HepG2 (cell line): ENCODE results near the gene PLA2G4F. TPM values are rescaled to one million over a fixed set of nuclear protein-coding genes. Genes with fewer than 3 reads are reported as not detected.

Source experiments
- ATAC-seq: fragments of 200-7000 bp; cut with Tn5 transposase; 3 replicates; pipeline ENCODE4 v1.9.1; 2020; ENCODE audit warnings: mild to moderate bottlenecking, moderate library complexity
- BruUV-seq: library from RNA; stranded (reverse); fragments of 400-500 nt; replicated peaks from 2 replicates; lab custom pipeline; 2021; lab: Mats Ljungman, UMichigan
- CTCF ChIA-PET: fragments of 300-600 bp; formaldehyde crosslinking; extraction: SDS; loops from one replicate; lab custom pipeline; 2021; ENCODE audit warnings: low total read pairs, inconsistent platforms, low intra/inter-chr PET ratio; lab: Yijun Ruan, JAX
- POLR2A ChIA-PET: fragments of 350-600 bp; sonication (Branson Sonifier 250); formaldehyde crosslinking; loops from one replicate; lab custom pipeline; 2020; ENCODE audit warnings: antibody characterized with exemption, inconsistent platforms; lab: Yijun Ruan, JAX
- DNase-seq: peaks from one replicate; pipeline ENCODE4 v3.0.0-alpha.2; 2015; ENCODE audit warnings: low spot score
- FAIRE-seq: peaks from 3 replicates; lab custom pipeline; 2011; peaks lifted over from hg19 to GRCh38; lab: Jason Lieb, UNC
- H2AFZ ChIP-seq: one replicate; pipeline ENCODE4 v1.6.1; 2011; ENCODE audit warnings: low read length, inconsistent platforms
- H3K27ac ChIP-seq: fragments of 300-600 bp; 3 replicates; pipeline ENCODE4 v1.8.0; 2011; ENCODE audit warnings: mixed run types, mild to moderate bottlenecking, mixed read lengths, low read length, inconsistent platforms; ENCODE audit not compliant: insufficient read depth; ENCODE audit errors: extremely low read length
- H3K27me3 ChIP-seq, 2 experiments: fragments of 200-600 bp in 1 of 2; 2 replicates in 1 of 2; 3 replicates in 1 of 2; pipeline versions ENCODE4 v1.6.0 to v1.8.0; 2011; ENCODE audit warnings: low read length in 2 of 2, mild to moderate bottlenecking in 2 of 2, moderate library complexity in 2 of 2, inconsistent platforms in 1 of 2; ENCODE audit not compliant: insufficient read depth in 2 of 2, control insufficient read depth in 1 of 2
- H3K36me3 ChIP-seq, 2 experiments: fragments of 200-600 bp in 1 of 2; replicated peaks in 1 of 2; 2 replicates in 1 of 2; 3 replicates in 1 of 2; pipeline versions ENCODE4 v1.5.1 to v1.8.0; 2011; ENCODE audit warnings: low read length in 2 of 2, inconsistent platforms in 1 of 2; ENCODE audit not compliant: insufficient read depth in 2 of 2, control insufficient read depth in 1 of 2
- H3K4me1 ChIP-seq: 2 replicates; pipeline ENCODE4 v1.5.1; 2012; ENCODE audit warnings: low read length, inconsistent platforms; ENCODE audit not compliant: insufficient read depth
- H3K4me2 ChIP-seq: 2 replicates; pipeline ENCODE4 v1.6.0; 2011; ENCODE audit warnings: low read depth, low read length, inconsistent platforms
- H3K4me3 ChIP-seq, 3 experiments: fragments of 200-600 bp in 1 of 3; sonication (generic), shearing (Covaris generic) in 1 of 3; replicated peaks in 1 of 3; 2 replicates each; pipeline ENCODE4 v1.5.1; 2011 to 2016; ENCODE audit warnings: low read length in 3 of 3, inconsistent platforms in 2 of 3, low read depth in 2 of 3, mild to moderate bottlenecking in 2 of 3, control low read depth in 1 of 3, mixed read lengths in 1 of 3; ENCODE audit not compliant: insufficient read depth in 1 of 3
- H3K79me2 ChIP-seq: one replicate; pipeline ENCODE4 v1.6.1; 2011; ENCODE audit warnings: low read length, inconsistent platforms; ENCODE audit not compliant: insufficient read depth
- H3K9ac ChIP-seq: 2 replicates; pipeline ENCODE4 v1.6.0; 2011; ENCODE audit warnings: mild to moderate bottlenecking, low read depth, low read length, inconsistent platforms; ENCODE audit not compliant: insufficient read depth
- H3K9me3 ChIP-seq: 2 replicates; pipeline ENCODE4 v1.5.1; 2012; ENCODE audit warnings: mild to moderate bottlenecking, low read length
- H4K20me1 ChIP-seq: 2 replicates; pipeline ENCODE4 v1.6.0; 2011; ENCODE audit warnings: inconsistent platforms, mild to moderate bottlenecking, low read length, moderate library complexity; ENCODE audit not compliant: insufficient read depth
- ARID2 ChIP-seq: sonication (generic); formaldehyde crosslinking; IDR thresholded peaks from 2 replicates; pipeline ENCODE4 v1.8.1; 2022; ENCODE audit warnings: mild to moderate bottlenecking, missing genetic modification reagents, borderline replicate concordance
- ATF1 ChIP-seq: IDR thresholded peaks from 2 replicates; pipeline ENCODE4 v1.6.1; 2016; ENCODE audit warnings: mild to moderate bottlenecking, control low read depth
- FOXA3 ChIP-seq: IDR thresholded peaks from 2 replicates; pipeline ENCODE4 v1.6.1; 2016; ENCODE audit warnings: missing genetic modification reagents, missing compliant biosample characterization
- GATAD1 ChIP-seq: IDR thresholded peaks from 2 replicates; pipeline ENCODE4 v1.6.1; 2016; ENCODE audit warnings: missing genetic modification reagents, missing compliant biosample characterization
- HOXA3 ChIP-seq: sonication (generic); formaldehyde crosslinking; IDR thresholded peaks from 2 replicates; pipeline ENCODE4 v1.5.0; 2020; ENCODE audit warnings: missing genetic modification reagents
- KDM1A ChIP-seq: IDR thresholded peaks from 2 replicates; pipeline ENCODE4 v1.6.1; 2016; ENCODE audit warnings: missing compliant biosample characterization
- KLF9 ChIP-seq: IDR thresholded peaks from 2 replicates; pipeline ENCODE4 v1.6.1; 2016; ENCODE audit warnings: low read depth
- MXI1 ChIP-seq: IDR thresholded peaks from 3 replicates; pipeline ENCODE4 v1.6.1; 2012; ENCODE audit warnings: low read depth, low read length, inconsistent platforms, borderline replicate concordance
- TGIF2 ChIP-seq: IDR thresholded peaks from 2 replicates; pipeline ENCODE4 v1.6.1; 2016; ENCODE audit warnings: control low read depth, missing compliant biosample characterization
- U2AF1 ChIP-seq: fragments of 200-400 bp; formaldehyde crosslinking; optimal IDR thresholded peaks from 2 replicates; pipeline ENCODE3; 2017; ENCODE audit warnings: mild to moderate bottlenecking, low read depth, low read length
- ZMYM4 ChIP-seq: sonication (generic); formaldehyde crosslinking; IDR thresholded peaks from 2 replicates; pipeline ENCODE4 v1.8.1; 2023; ENCODE audit warnings: mild to moderate bottlenecking, missing genetic modification reagents
- ZNF264 ChIP-seq: sonication (generic); formaldehyde crosslinking; IDR thresholded peaks from 2 replicates; pipeline ENCODE4 v1.4.0; 2020; ENCODE audit warnings: missing genetic modification reagents
- ZNF317 ChIP-seq: sonication (generic); formaldehyde crosslinking; IDR thresholded peaks from 2 replicates; pipeline ENCODE4 v1.5.0; 2020; ENCODE audit warnings: mild to moderate bottlenecking, missing genetic modification reagents
- ZNF530 ChIP-seq: sonication (generic); formaldehyde crosslinking; IDR thresholded peaks from 2 replicates; pipeline ENCODE4 v1.5.0; 2020; ENCODE audit warnings: low read depth, mild to moderate bottlenecking, missing genetic modification reagents
- ZNF614 ChIP-seq: IDR thresholded peaks from 2 replicates; pipeline ENCODE4 v1.6.1; 2018; ENCODE audit warnings: missing biosample characterization, missing genetic modification reagents, inconsistent platforms, borderline replicate concordance
- WGBS: methylation state at CpG from one replicate; pipeline ENCODE4 v1.1.6; 2017; ENCODE audit warnings: low lambda C conversion rate; 5-methylcytosine and 5-hydroxymethylcytosine counted together
- in situ Hi-C: cut with HindIII; loops from 2 replicates; pipeline ENCODE4 v1.10.0; 2017; ENCODE audit warnings: low pct_unique_long_range_greater_than_20kb; ENCODE audit not compliant: extremely low pct_ligation_motif_present
- intact Hi-C: fragments of 100-400 bp; cut with micrococcal nuclease; formaldehyde crosslinking; loops from one replicate; pipeline ENCODE4 v1.10.0; 2022; ENCODE audit not compliant: unreplicated experiment
- polyA plus RNA-seq, 8 experiments: library from polyadenylated mRNA; depleted of rRNA in 3 of 8; stranded (reverse) in 7 of 8; unstranded in 1 of 8; fragments of >200 nt; fragmentation: Illumina TruSeq in 4 of 8; extraction: Trizol in 4 of 8; gene quantifications; 2 replicates each; pipeline versions ENCODE4 v1.2.1 to v1.2.3, GENCODE V29; 2011 to 2016; ENCODE audit warnings: low read depth in 4 of 8, missing spikeins in 1 of 8, mixed read lengths in 1 of 8; ENCODE audit not compliant: insufficient read depth in 1 of 8
- total RNA-seq, 5 experiments: library from RNA; depleted of rRNA; stranded (reverse); fragments of >200 nt; fragmentation: Illumina TruSeq; extraction: Trizol; gene quantifications; 2 replicates each; pipeline ENCODE4 v1.2.3, GENCODE V29; 2016; ENCODE audit warnings: low read depth in 1 of 5
- TF ChIP-seq, protein P1 (sequence below), 2 experiments: sonication (generic) in 1 of 2; formaldehyde crosslinking in 1 of 2; IDR thresholded peaks; 2 replicates each; pipeline versions ENCODE4 v1.4.0 to v1.6.1; 2018 to 2020; ENCODE audit warnings: missing genetic modification reagents in 2 of 2, borderline replicate concordance in 1 of 2, low read depth in 1 of 2, mild to moderate bottlenecking in 1 of 2, missing biosample characterization in 1 of 2
- TF ChIP-seq, protein P2 (sequence below): sonication (generic); formaldehyde crosslinking; IDR thresholded peaks from 2 replicates; pipeline ENCODE4 v1.5.1; 2020; ENCODE audit warnings: mild to moderate bottlenecking, moderate library complexity, missing genetic modification reagents
- TF ChIP-seq, protein P3 (sequence below): sonication (generic); formaldehyde crosslinking; IDR thresholded peaks from 2 replicates; pipeline ENCODE4 v1.8.1; 2023; ENCODE audit warnings: mild to moderate bottlenecking, moderate library complexity, missing genetic modification reagents
- TF ChIP-seq, protein P4 (sequence below): sonication (generic); formaldehyde crosslinking; IDR thresholded peaks from 2 replicates; pipeline ENCODE4 v1.9.0; 2022; ENCODE audit warnings: low read depth, missing genetic modification reagents

PLA2G4F gene
- total and polyA plus RNA-seq, 2 of the 13 experiments (the other 11 are each of a cell fraction or from before 2014, with no cell fraction given): 0.07 TPM; not detected in 1

DNA sequence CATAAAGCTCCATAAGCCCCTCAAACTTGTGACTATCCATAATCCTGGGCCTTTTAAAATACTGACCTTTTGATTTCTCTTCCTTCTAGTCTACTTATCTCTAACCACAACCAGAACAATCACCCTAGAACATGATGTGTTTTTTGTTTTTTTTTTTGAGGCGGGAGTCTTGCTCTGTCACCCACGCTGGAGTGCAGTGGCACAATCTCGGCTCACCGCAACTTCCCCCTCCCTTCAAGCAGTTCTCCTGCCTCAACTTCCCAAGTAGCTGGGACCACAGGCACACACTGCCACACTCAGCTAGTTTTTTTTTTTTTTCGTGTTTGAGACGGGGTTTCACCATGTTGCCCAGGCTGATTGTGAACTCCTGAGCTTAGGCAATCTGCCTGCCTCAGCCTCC is 26.5 kb upstream of the PLA2G4F start (continued):
- TF ChIP-seq, protein P1, sequence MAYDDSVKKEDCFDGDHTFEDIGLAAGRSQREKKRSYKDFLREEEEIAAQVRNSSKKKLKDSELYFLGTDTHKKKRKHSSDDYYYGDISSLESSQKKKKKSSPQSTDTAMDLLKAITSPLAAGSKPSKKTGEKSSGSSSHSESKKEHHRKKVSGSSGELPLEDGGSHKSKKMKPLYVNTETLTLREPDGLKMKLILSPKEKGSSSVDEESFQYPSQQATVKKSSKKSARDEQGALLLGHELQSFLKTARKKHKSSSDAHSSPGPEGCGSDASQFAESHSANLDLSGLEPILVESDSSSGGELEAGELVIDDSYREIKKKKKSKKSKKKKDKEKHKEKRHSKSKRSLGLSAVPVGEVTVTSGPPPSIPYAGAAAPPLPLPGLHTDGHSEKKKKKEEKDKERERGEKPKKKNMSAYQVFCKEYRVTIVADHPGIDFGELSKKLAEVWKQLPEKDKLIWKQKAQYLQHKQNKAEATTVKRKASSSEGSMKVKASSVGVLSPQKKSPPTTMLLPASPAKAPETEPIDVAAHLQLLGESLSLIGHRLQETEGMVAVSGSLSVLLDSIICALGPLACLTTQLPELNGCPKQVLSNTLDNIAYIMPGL (CRISPR knock-in tag; IDR thresholded peaks at IDR 0.05; ENCODE audit: borderline replicate concordance in 1 of 2, low read depth in 1 of 2): no peak
- no peak for TF ChIP-seq ATF1 (CRISPR knock-in tag)
- TF ChIP-seq ZMYM4: no peak

DNA sequence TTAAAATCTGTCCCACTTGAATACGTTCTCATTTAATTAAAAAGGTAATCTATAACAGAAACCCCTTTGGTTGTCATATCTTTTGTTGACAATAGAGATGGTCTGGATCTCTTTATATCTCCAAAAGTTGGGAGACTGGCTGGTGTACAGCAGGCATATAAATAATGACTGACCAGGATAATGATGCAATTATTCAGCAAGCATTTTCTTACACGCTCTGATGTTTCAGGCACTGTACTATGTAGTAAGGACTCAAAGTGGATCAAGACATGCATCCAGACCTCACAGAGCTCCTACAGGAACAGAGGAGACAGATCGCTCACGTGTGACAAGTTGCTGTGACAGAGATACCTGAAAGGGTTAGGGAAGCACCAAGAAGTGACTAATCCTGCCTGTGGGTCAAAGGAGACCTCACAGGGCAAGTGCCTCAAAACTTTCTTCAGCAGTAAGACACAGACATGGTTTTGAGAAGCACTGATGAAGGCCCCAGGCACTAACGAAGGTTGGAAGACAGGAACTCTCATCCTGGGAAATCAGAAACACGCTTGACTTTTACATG is 26.0 kb upstream of the PLA2G4F start:
- WGBS: 94% methylated on average over 6 of the region's 6 CpGs
- Histone ChIP-seq H3K79me2 (no peaks in the 10 kb centered on the region), H3K27me3 (no peaks in the 10 kb centered on the region), H3K27ac (no peak overlapping the region), H3K4me3 (no peak overlapping the region), H3K9ac (no peak overlapping the region), H3K9me3 (no peaks in the 10 kb centered on the region), H2AFZ (no peak overlapping the region), H3K4me1 (peaks cover 22% of the 10 kb centered on the region), H4K20me1 (no peaks in the 10 kb centered on the region), H3K36me3 (peaks cover 16 to 55% of the 10 kb centered on the region in 2 experiments), H3K4me2 (no peak overlapping the region)
- ATAC-seq (no peak), FAIRE-seq (no peak), DNase-seq (no peak)
- in situ Hi-C loops (no loop called here), intact Hi-C loops (no loop called here)
- no TSS peak for BruUV-seq
- POLR2A ChIA-PET: no interaction called here
- CTCF ChIA-PET: no interaction called here
- TF ChIP-seq ZNF530 (CRISPR knock-in tag) (no peak), ZNF317 (CRISPR knock-in tag) (no peak), GATAD1 (CRISPR knock-in tag) (no peak), MXI1 (no peak), U2AF1 (no peak), TGIF2 (CRISPR knock-in tag) (no peak), FOXA3 (CRISPR knock-in tag) (no peak), ARID2 (no peak), HOXA3 (CRISPR knock-in tag) (no peak), ZNF264 (no peak), KDM1A (no peak), ZNF614 (no peak), KLF9 (CRISPR knock-in tag) (no peak)
- TF ChIP-seq, protein P2, sequence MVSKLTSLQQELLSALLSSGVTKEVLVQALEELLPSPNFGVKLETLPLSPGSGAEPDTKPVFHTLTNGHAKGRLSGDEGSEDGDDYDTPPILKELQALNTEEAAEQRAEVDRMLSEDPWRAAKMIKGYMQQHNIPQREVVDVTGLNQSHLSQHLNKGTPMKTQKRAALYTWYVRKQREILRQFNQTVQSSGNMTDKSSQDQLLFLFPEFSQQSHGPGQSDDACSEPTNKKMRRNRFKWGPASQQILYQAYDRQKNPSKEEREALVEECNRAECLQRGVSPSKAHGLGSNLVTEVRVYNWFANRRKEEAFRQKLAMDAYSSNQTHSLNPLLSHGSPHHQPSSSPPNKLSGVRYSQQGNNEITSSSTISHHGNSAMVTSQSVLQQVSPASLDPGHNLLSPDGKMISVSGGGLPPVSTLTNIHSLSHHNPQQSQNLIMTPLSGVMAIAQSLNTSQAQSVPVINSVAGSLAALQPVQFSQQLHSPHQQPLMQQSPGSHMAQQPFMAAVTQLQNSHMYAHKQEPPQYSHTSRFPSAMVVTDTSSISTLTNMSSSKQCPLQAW (CRISPR knock-in tag): no peak
- TF ChIP-seq, protein P3, sequence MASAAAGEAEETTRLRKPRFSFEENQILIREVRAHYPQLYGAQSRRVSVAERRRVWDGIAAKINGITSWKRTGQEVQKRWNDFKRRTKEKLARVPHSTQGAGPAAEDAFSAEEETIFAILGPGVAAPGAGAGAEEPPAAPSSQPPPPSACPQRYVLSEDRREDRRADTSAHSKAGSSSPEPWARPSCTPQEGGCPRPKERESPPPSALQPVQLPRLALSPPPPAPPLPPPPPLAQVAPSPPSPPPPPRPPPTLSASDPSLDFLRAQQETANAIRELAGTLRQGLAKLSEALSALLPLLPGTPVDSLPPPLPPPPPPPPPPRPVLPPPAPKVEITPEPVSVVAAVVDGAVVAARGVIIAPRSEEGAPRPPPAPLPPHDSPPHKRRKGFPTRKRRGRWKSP (CRISPR knock-in tag): no peak
- TF ChIP-seq, protein P4, sequence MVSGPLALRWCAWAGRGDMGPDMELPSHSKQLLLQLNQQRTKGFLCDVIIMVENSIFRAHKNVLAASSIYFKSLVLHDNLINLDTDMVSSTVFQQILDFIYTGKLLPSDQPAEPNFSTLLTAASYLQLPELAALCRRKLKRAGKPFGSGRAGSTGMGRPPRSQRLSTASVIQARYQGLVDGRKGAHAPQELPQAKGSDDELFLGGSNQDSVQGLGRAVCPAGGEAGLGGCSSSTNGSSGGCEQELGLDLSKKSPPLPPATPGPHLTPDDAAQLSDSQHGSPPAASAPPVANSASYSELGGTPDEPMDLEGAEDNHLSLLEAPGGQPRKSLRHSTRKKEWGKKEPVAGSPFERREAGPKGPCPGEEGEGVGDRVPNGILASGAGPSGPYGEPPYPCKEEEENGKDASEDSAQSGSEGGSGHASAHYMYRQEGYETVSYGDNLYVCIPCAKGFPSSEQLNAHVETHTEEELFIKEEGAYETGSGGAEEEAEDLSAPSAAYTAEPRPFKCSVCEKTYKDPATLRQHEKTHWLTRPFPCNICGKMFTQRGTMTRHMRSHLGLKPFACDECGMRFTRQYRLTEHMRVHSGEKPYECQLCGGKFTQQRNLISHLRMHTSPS: no peak
